Measurements from ENCODE around the gene RNF146. TPM values are rescaled to one million over a fixed set of nuclear protein-coding genes. Genes with fewer than 3 reads are reported as not detected.

RNF146 gene
- polyA plus RNA-seq, 3 donors: 14.7 to 63.4 (median 22.5) TPM

DNA sequence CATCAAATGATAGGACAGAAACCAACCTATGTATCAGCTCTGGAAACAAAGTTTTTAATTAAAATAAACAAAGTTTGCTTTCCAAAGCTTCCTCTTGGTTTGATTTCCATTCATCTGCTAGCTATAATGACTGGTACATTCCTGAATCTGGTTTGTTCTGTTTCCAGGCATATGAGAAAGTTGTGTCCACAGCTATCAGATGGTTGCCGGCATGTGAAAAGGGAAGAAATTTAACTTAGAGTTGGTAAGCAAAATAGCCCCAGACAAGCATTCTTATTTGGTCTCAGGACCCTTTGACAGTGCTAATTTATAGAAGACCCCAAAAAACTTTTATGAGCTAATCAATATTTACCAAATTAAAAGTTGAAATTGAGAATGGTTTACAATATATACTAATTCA lies 3.8 kb upstream of the RNF146 start:
- H3K9me3 Mint-ChIP-seq: peaks cover 0 to 2% (median 0%) of the 10 kb centered on the region in 7 donors
- H3K36me3 Mint-ChIP-seq: no peaks in the 10 kb centered on the region

DNA sequence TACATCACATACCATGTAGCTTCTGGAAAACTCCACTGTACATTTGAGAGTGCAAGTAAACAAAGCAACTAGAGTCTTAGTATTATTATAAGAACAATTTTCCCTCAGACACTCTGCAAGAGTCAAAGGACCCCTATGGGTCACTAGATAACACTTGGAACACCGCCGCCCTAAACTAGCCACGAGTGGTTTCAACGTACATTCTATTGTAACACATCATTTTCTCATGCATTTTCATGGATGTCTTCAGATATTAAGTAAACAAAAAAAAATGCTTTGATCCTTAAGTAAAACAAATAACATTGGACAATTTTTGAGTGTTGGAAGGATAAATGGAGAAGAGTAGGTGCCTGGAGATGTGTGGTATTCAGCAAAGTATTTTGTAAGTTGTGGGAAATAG lies 3.2 kb upstream of the RNF146 start:
- H3K79me2 ChIP-seq (ENCODE audit: insufficient read depth, low read length): peaks cover 18% of the 10 kb centered on the region
- Mint-ChIP-seq H3K36me3 (no peaks in the 10 kb centered on the region), H3K9me3 (peaks cover 0 to 2% (median 0%) of the 10 kb centered on the region in 7 donors), H3K27ac (no peak overlapping the region), H3K27me3 (ENCODE audit: low read depth in 3 of 3) (no peaks in the 10 kb centered on the region), H3K4me3 (no peak overlapping the region), H3K4me1 (peaks cover 24% of the 10 kb centered on the region)
- intact Hi-C loops (cut with micrococcal nuclease): loop anchor here (10.0 kb wide), 2 partner anchors 59 to 81 kb away; partner anchors contain the start of gene ECHDC1 (in 1 of the 2)
- peaks cover 9 to 25% of the 10 kb centered on the region in 2 donors for H3K4me1 ChIP-seq (ENCODE audit: control insufficient read depth in 1 of 2, insufficient read depth in 2 of 2, low read length in 2 of 2)
- TF ChIP-seq, protein P1, sequence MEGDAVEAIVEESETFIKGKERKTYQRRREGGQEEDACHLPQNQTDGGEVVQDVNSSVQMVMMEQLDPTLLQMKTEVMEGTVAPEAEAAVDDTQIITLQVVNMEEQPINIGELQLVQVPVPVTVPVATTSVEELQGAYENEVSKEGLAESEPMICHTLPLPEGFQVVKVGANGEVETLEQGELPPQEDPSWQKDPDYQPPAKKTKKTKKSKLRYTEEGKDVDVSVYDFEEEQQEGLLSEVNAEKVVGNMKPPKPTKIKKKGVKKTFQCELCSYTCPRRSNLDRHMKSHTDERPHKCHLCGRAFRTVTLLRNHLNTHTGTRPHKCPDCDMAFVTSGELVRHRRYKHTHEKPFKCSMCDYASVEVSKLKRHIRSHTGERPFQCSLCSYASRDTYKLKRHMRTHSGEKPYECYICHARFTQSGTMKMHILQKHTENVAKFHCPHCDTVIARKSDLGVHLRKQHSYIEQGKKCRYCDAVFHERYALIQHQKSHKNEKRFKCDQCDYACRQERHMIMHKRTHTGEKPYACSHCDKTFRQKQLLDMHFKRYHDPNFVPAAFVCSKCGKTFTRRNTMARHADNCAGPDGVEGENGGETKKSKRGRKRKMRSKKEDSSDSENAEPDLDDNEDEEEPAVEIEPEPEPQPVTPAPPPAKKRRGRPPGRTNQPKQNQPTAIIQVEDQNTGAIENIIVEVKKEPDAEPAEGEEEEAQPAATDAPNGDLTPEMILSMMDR (IDR thresholded peaks at IDR 0.05): no peak
- no peaks in the 10 kb centered on the region for H3K9me3 ChIP-seq (replicated peaks in 1 of 2; ENCODE audit: control insufficient read depth in 1 of 2, insufficient read depth in 1 of 2, low read length in 2 of 2)
- H3K36me3 ChIP-seq (replicated peaks in 1 of 2; ENCODE audit: control insufficient read depth in 1 of 2, insufficient read depth in 2 of 2, low read length in 2 of 2): no peaks in the 10 kb centered on the region
- H3K4me3 ChIP-seq (replicated peaks in 1 of 3; ENCODE audit: low read depth in 2 of 3, low read length in 3 of 3): no peak overlapping the region
- no peak overlapping the region for H2AFZ ChIP-seq (ENCODE audit: insufficient read depth, low read depth, low read length, poor library complexity, severe bottlenecking)
- WGBS (ENCODE audit: insufficient coverage): no CpG with 5 or more reads among the region's 4 CpGs
- DNase-seq: no peak
- H3K27me3 ChIP-seq (ENCODE audit: control insufficient read depth in 2 of 2, insufficient read depth in 2 of 2, low read length in 2 of 2): no peaks in the 10 kb centered on the region
- no peak overlapping the region for H3K9ac ChIP-seq (ENCODE audit: insufficient read depth, low read length, poor library complexity, severe bottlenecking)
- H3K4me2 ChIP-seq (replicated peaks; ENCODE audit: extremely low read depth, low read length, poor library complexity, severe bottlenecking): no peak overlapping the region
- no peaks in the 10 kb centered on the region for H4K20me1 ChIP-seq (ENCODE audit: insufficient read depth, low read length)
- no peak overlapping the region for H3K27ac ChIP-seq (ENCODE audit: low read depth in 1 of 2, low read length in 2 of 2)

More for the DNA sequence above, 3.8 kb upstream of the RNF146 start:
- Mint-ChIP-seq H3K4me3 (no peak overlapping the region), H3K27ac (peak overlapping the region in 1 of 7 donors; percentile 30), H3K4me1 (peaks cover 18% of the 10 kb centered on the region), H3K27me3 (ENCODE audit: low read depth in 3 of 3) (no peaks in the 10 kb centered on the region)
- DNase-seq: no peak
- no peaks in the 10 kb centered on the region for H3K9me3 ChIP-seq (replicated peaks in 1 of 2; ENCODE audit: control insufficient read depth in 1 of 2, insufficient read depth in 1 of 2, low read length in 2 of 2)
- no peak overlapping the region for H3K9ac ChIP-seq (ENCODE audit: insufficient read depth, low read length, poor library complexity, severe bottlenecking)
- intact Hi-C loops (cut with micrococcal nuclease): loop anchor here (10.0 kb wide), 2 partner anchors 58 to 82 kb away; partner anchors contain the start of gene ECHDC1 (in 1 of the 2)
- H2AFZ ChIP-seq (ENCODE audit: insufficient read depth, low read depth, low read length, poor library complexity, severe bottlenecking): no peak overlapping the region
- H3K4me3 ChIP-seq (replicated peaks in 1 of 3; ENCODE audit: low read depth in 2 of 3, low read length in 3 of 3): no peak overlapping the region
- WGBS (ENCODE audit: insufficient coverage): no CpG with 5 or more reads among the region's 1 CpG
- TF ChIP-seq, protein P1 (IDR thresholded peaks at IDR 0.05): no peak
- no peaks in the 10 kb centered on the region for H3K36me3 ChIP-seq (replicated peaks in 1 of 2; ENCODE audit: control insufficient read depth in 1 of 2, insufficient read depth in 2 of 2, low read length in 2 of 2)
- H3K4me2 ChIP-seq (replicated peaks; ENCODE audit: extremely low read depth, low read length, poor library complexity, severe bottlenecking): no peak overlapping the region
- H3K27me3 ChIP-seq (ENCODE audit: control insufficient read depth in 2 of 2, insufficient read depth in 2 of 2, low read length in 2 of 2): no peaks in the 10 kb centered on the region
- no peaks in the 10 kb centered on the region for H4K20me1 ChIP-seq (ENCODE audit: insufficient read depth, low read length)
- H3K79me2 ChIP-seq (ENCODE audit: insufficient read depth, low read length): peaks cover 12% of the 10 kb centered on the region
- peaks cover 4 to 19% of the 10 kb centered on the region in 2 donors for H3K4me1 ChIP-seq (ENCODE audit: control insufficient read depth in 1 of 2, insufficient read depth in 2 of 2, low read length in 2 of 2)
- H3K27ac ChIP-seq (ENCODE audit: low read depth in 1 of 2, low read length in 2 of 2): no peak overlapping the region
